Fibroblast of villous mesenchyme (primary cell): ENCODE measurements around the gene TMEM128. TPM values are rescaled to one million over a fixed set of nuclear protein-coding genes. Genes with fewer than 3 reads are reported as not detected.
A peak's percentile ranks its signal among the peaks of the same experiment; 100 is the strongest.

ENCODE experiments used
- DNase-seq: peaks from one replicate; pipeline ENCODE4 v3.0.0-alpha.2; 2010; ENCODE audit warnings: low read depth
- H3K4me3 ChIP-seq: 2 replicates; pipeline ENCODE4 v1.5.1; 2011; ENCODE audit warnings: low read depth, mild to moderate bottlenecking, low read length
- CTCF ChIP-seq: IDR thresholded peaks from 2 replicates; pipeline ENCODE4 v1.5.1; 2012; ENCODE audit warnings: low read depth, mild to moderate bottlenecking, low read length; ENCODE audit not compliant: insufficient read depth
- total RNA-seq: library from RNA; depleted of rRNA; stranded (reverse); fragments of >200 nt; gene quantifications from 2 replicates; pipeline ENCODE4 v1.2.3, GENCODE V29; 2012

The TMEM128 gene
- total RNA-seq, 1 donor: 31.5 TPM

DNA sequence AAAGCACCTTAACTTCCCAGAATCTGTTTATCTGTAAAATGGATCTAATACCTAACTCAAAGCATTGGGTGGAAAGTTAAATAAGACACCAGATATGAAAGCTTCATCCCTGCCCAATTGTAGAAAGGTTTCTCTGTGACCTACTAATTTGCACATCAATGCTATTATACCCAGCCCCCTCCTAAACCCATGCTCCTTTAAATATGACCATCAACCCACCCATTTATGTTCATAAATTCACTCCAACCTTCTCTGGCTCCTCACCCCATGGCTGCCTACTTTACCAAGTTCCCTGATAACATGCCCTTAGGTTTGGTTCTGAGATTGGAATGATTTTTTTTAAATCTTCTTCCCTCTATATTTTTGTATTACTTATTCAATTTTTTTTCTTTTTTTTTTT, 40.1 kb upstream of the TMEM128 start:
- H3K4me3 ChIP-seq: no peak overlapping the region
- DNase-seq: no peak
- no peak for TF ChIP-seq CTCF

DNA sequence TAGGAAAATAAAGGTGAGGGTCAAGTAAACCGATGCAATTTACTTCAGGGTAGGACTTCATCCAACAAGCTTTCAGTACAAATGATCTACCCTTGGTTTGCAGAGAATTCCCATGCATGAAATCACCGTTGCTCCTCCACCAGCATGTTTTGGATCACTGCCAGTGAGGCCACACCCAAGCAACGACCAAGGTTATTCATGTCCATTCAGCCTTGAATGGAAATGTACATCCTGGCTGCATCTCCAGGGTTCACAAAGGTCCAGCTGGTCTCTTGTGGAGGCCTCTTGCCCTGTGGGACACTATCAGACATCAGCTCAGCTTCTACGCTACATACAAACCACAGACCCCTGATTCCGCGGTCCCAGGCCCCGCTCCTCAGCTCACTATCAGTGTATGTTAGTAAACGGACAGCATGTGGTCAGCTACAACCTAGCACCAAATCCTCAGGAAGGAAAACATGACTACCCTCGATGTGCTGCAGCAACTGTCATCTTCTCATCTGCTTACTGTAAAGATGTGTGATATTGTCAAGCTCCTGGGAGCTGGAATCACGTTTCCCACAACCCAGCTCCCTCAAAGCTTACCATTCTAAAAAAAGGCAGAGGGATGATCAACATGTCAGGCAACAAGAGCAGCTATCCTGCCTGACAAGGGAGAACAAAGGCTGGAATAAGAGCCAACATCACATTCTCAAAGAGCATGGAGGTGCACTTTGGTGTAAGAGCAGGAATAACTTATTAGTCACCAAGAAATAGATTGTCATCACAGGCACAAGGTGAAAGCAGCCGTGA, 37.0 kb upstream of the TMEM128 start:
- no peak for TF ChIP-seq CTCF
- H3K4me3 ChIP-seq: no peak overlapping the region

DNA sequence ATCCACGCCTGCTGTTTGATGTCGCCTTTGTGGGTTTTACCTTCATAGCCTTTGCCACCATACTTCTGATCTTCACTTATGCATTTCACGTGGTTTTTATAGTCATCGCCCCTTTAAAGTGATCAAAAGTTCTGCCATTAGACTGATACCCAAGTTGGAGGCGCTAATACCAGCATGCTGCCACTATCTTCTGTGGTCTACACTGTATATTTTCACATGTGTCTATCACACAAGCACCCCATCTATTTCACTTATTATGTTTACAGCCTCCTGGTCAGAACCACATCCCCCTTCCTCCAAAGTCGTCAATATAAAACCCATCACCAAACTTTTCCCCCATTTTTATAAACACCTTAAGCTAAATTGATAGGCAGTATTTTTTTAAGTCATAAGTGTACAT, 33.8 kb upstream of the TMEM128 start:
- TF ChIP-seq CTCF: no peak
- DNase-seq: no peak
- no peak overlapping the region for H3K4me3 ChIP-seq

More for the DNA sequence above, 37.0 kb upstream of the TMEM128 start:
- DNase-seq: peak; percentile 81

- no peak for DNase-seq
- no peak for TF ChIP-seq CTCF
- H3K4me3 ChIP-seq: no peak overlapping the region
Measured at GRCh38 chr4:4277531-4277930, 29.5 kb upstream of the TMEM128 start.

DNA sequence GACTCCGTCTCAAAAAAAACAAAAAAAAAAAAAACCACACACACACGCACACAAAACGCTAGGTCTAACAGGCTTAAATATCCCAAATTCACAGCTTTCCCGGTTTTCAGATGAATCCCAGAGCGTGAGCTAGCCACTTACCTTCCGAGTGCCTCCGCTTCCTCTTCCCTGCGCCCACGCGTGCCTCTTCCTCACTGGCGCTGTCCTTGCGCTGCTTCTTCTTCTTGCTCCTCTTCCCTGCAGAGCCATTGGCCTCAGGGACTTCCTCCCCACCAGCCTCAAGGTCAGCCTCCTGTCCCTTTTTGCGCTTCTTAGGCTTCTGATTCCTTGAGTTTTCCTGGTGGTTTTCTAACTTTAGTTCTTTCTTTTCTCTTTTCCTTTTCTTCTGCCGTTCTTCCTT, 26.2 kb upstream of the TMEM128 start:
- no peak for TF ChIP-seq CTCF
- no peak for DNase-seq

DNA sequence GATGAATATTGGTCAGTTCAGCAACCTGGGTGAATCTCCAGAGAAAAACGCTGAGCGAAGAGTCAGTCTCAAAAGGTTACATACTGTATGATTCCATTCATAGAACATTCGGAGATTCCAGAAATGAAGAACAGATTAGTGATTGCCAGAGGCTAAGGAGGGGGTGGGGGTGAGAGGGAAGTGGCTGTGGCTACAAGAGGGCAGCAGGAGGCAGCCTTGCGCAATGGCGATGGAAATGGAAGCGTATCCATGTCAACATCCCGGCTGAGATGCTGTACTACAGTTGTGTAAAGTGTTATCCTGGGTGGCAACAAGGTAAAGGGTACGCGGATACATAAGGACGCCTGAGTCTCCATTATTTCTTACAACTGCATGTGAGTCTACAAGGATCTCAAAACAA, 23.9 kb upstream of the TMEM128 start:
- no peak for TF ChIP-seq CTCF
- no peak overlapping the region for H3K4me3 ChIP-seq
- peak; percentile 25 for DNase-seq

More for the DNA sequence above, 26.2 kb upstream of the TMEM128 start:
- no peak overlapping the region for H3K4me3 ChIP-seq

GRCh38 chr4:4270529-4270928, 22.5 kb upstream of the TMEM128 start:
- DNase-seq: no peak
- no peak overlapping the region for H3K4me3 ChIP-seq
- no peak for TF ChIP-seq CTCF
